Retinal pigment epithelial cell (primary cell): ENCODE results near the gene COBL.

Source experiments
- DNase-seq: peaks from one replicate; pipeline ENCODE4 v3.0.0-alpha.2; 2010; ENCODE audit warnings: low read depth
- H3K4me3 ChIP-seq: 2 replicates; pipeline ENCODE4 v1.5.1; 2011; ENCODE audit warnings: mild to moderate bottlenecking, low read length, control low read depth, moderate library complexity
- CTCF ChIP-seq: conservative IDR thresholded peaks from 2 replicates; pipeline ENCODE4 v1.5.1; 2011; ENCODE audit warnings: low read depth, low read length, control low read depth, inconsistent platforms

COBL gene

GRCh38 chr7:51029701-51030191 lies 286.9 kb downstream of the COBL start:
- H3K4me3 ChIP-seq, result no peak overlapping the region
- DNase-seq, result no peak
- TF ChIP-seq CTCF, result no peak

GRCh38 chr7:51029131-51029530 lies 287.5 kb downstream of the COBL start:
- TF ChIP-seq CTCF, result no peak
- H3K4me3 ChIP-seq, result no peak overlapping the region
- no peak for DNase-seq

GRCh38 chr7:51027935-51028830 lies 288.4 kb downstream of the COBL start:
- TF ChIP-seq CTCF, result no peak
- no peak for DNase-seq
- H3K4me3 ChIP-seq, result no peak overlapping the region

GRCh38 chr7:51027106-51027934 lies 289.3 kb downstream of the COBL start:
- no peak overlapping the region for H3K4me3 ChIP-seq
- DNase-seq, result no peak
- no peak for TF ChIP-seq CTCF

- TF ChIP-seq CTCF, result no peak
- no peak overlapping the region for H3K4me3 ChIP-seq
- DNase-seq, result no peak
Measured at GRCh38 chr7:51026341-51026740, 290.3 kb downstream of the COBL start.

GRCh38 chr7:51025668-51026067 lies 290.9 kb downstream of the COBL start:
- TF ChIP-seq CTCF, result no peak
- no peak overlapping the region for H3K4me3 ChIP-seq
- no peak for DNase-seq
